GM21367 (cell line): ENCODE data around the gene NRG3.

ENCODE experiments used
- ATAC-seq: cut with Tn5 transposase; IDR thresholded peaks from one replicate; pipeline ENCODE4 v1.9.1; 2021; ENCODE audit not compliant: unreplicated experiment

Gene NRG3

GRCh38 chr10:82361256-82361655 is 486.3 kb downstream of the NRG3 start:
- ATAC-seq: no peak

GRCh38 chr10:82377608-82378007 is 502.6 kb downstream of the NRG3 start:
- no peak for ATAC-seq

- no peak for ATAC-seq
Observed at GRCh38 chr10:82378146-82378545, 503.2 kb downstream of the NRG3 start.

- ATAC-seq: no peak
Observed at GRCh38 chr10:82383350-82383749, 508.4 kb downstream of the NRG3 start.

- ATAC-seq: no peak
Observed at GRCh38 chr10:82390866-82391658, 516.1 kb downstream of the NRG3 start.

- ATAC-seq: no peak
Observed at GRCh38 chr10:82391971-82392370, 517.0 kb downstream of the NRG3 start.

GRCh38 chr10:82392533-82392932 is 517.5 kb downstream of the NRG3 start:
- ATAC-seq: no peak

- no peak for ATAC-seq
Observed at GRCh38 chr10:82394122-82394521, 519.1 kb downstream of the NRG3 start.

- no peak for ATAC-seq
Observed at GRCh38 chr10:82394987-82395386, 520.0 kb downstream of the NRG3 start.

GRCh38 chr10:82396886-82397285 is 521.9 kb downstream of the NRG3 start:
- no peak for ATAC-seq

- no peak for ATAC-seq
Observed at GRCh38 chr10:82397854-82398253, 522.9 kb downstream of the NRG3 start.

- ATAC-seq: no peak
Observed at GRCh38 chr10:82399850-82400249, 524.9 kb downstream of the NRG3 start.

- ATAC-seq: no peak
Observed at GRCh38 chr10:82400841-82401240, 525.8 kb downstream of the NRG3 start.

GRCh38 chr10:82402906-82403401 is 528.0 kb downstream of the NRG3 start:
- ATAC-seq: no peak

GRCh38 chr10:82409671-82410070 is 534.7 kb downstream of the NRG3 start:
- no peak for ATAC-seq

GRCh38 chr10:82411416-82411815 is 536.4 kb downstream of the NRG3 start:
- ATAC-seq: no peak

- ATAC-seq: no peak
Observed at GRCh38 chr10:82420001-82420400, 545.0 kb downstream of the NRG3 start.

- no peak for ATAC-seq
Observed at GRCh38 chr10:82429302-82429701, 554.3 kb downstream of the NRG3 start.

- no peak for ATAC-seq
Observed at GRCh38 chr10:82438277-82438676, 563.3 kb downstream of the NRG3 start.

GRCh38 chr10:82440775-82441174 is 565.8 kb downstream of the NRG3 start:
- no peak for ATAC-seq

- ATAC-seq: no peak
Observed at GRCh38 chr10:82452046-82452445, 577.1 kb downstream of the NRG3 start.

GRCh38 chr10:82452676-82453075 is 577.7 kb downstream of the NRG3 start:
- no peak for ATAC-seq
